NCI-H748 treated with DMSO at 0.1 percent for 48 hours (cell line): ENCODE results near the gene SLC35A3.
A peak's percentile ranks its signal among the peaks of the same experiment; 100 is the strongest.
"Not testable (repeated sequence)": the region's sequence is repeated elsewhere in the genome, so short reads cannot be mapped to it uniquely, and the experiment has no call there.

ENCODE experiments used
- DNase-seq: peaks from one replicate; lab custom pipeline; 2025; lab: John Stamatoyannopoulos, UW

SLC35A3 gene

GRCh38 chr1:99972066-99972465 lies 2.3 kb downstream of the SLC35A3 start:
- not testable (repeated sequence) for DNase-seq

- no peak for DNase-seq
These were observed 5.7 kb downstream of the SLC35A3 start for GRCh38 chr1:99975529-99975928.

- DNase-seq, result not testable (repeated sequence)
These were observed 7.5 kb downstream of the SLC35A3 start for GRCh38 chr1:99977326-99977725.

GRCh38 chr1:99978218-99978617 lies 8.4 kb downstream of the SLC35A3 start:
- no peak for DNase-seq

GRCh38 chr1:99979091-99979490 lies 9.3 kb downstream of the SLC35A3 start:
- DNase-seq, result no peak

- DNase-seq, result no peak
These were observed 11.1 kb downstream of the SLC35A3 start for GRCh38 chr1:99980928-99981327.

- DNase-seq, result no peak
These were observed 16.9 kb downstream of the SLC35A3 start for GRCh38 chr1:99986656-99987225.

- DNase-seq, result no peak
These were observed 18.5 kb downstream of the SLC35A3 start for GRCh38 chr1:99988210-99988765.

GRCh38 chr1:99992044-99992722 lies 22.4 kb downstream of the SLC35A3 start:
- no peak for DNase-seq

- DNase-seq, result no peak
These were observed 23.1 kb downstream of the SLC35A3 start for GRCh38 chr1:99992760-99993467.

- DNase-seq, result no peak
These were observed 23.7 kb downstream of the SLC35A3 start for GRCh38 chr1:99993468-99993845.

GRCh38 chr1:99994496-99994895 lies 24.7 kb downstream of the SLC35A3 start:
- no peak for DNase-seq

- no peak for DNase-seq
These were observed 27.2 kb downstream of the SLC35A3 start for GRCh38 chr1:99996951-99997350.

GRCh38 chr1:100001462-100001861 lies 31.7 kb downstream of the SLC35A3 start:
- DNase-seq, result no peak

GRCh38 chr1:100005424-100005823 lies 35.6 kb downstream of the SLC35A3 start:
- DNase-seq, result no peak

GRCh38 chr1:100006688-100007087 lies 36.9 kb downstream of the SLC35A3 start:
- no peak for DNase-seq

- DNase-seq, result no peak
These were observed 39.7 kb downstream of the SLC35A3 start for GRCh38 chr1:100009458-100009857.

GRCh38 chr1:100010804-100011203 lies 41.0 kb downstream of the SLC35A3 start:
- no peak for DNase-seq

- no peak for DNase-seq
These were observed 49.4 kb downstream of the SLC35A3 start for GRCh38 chr1:100019220-100019619.

- no peak for DNase-seq
These were observed 53.7 kb downstream of the SLC35A3 start for GRCh38 chr1:100023482-100023881.

- DNase-seq, result no peak
These were observed 57.4 kb downstream of the SLC35A3 start for GRCh38 chr1:100027212-100027611.

GRCh38 chr1:100028765-100029164 lies 59.0 kb downstream of the SLC35A3 start:
- DNase-seq, result no peak

GRCh38 chr1:100034470-100034869 lies 64.7 kb downstream of the SLC35A3 start:
- peak; percentile 19 for DNase-seq
